DMS 273 (cell line): ENCODE results near the gene PCDHB13.
"Not testable (repeated sequence)": the region's sequence is repeated elsewhere in the genome, so short reads cannot be mapped to it uniquely, and the experiment has no call there.

Experiments
- DNase-seq: peaks from one replicate; lab custom pipeline; 2025; ENCODE audit not compliant: unreplicated experiment; lab: John Stamatoyannopoulos, UW

Gene PCDHB13

DNA sequence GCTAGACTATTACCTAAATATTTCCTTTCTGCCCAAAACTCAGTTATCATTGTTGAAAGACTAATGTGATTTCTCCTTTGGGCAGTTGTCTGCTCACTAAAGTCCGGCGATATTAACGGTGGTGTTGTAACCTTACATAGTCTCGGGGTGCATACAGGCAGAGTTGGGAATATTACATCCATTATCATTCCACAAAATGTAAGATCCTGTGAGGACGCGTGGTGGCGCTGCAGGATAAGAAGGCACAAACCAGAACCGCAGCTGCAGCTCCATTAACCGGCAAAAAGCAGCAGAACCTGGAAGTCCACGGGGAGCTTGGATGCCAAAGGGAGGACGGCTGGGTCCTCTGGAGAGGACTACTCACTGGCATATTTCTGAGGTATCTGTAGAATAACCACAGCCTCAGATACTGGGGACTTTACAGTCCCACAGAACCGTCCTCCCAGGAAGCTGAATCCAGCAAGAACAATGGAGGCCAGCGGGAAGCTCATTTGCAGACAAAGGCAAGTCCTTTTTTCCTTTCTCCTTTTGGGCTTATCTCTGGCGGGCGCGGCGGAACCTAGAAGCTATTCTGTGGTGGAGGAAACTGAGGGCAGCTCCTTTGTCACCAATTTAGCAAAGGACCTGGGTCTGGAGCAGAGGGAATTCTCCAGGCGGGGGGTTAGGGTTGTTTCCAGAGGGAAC, at the start of gene PCDHB13:
Gene PCDHB13, plus strand, starts transcription at position 264 of the 684 bp plus-strand sequence. Its CDS starts 205 bp downstream, at position 469.
- DNase-seq = peak; percentile 56

GRCh38 chr5:141172381-141173204, 41.1 kb upstream of the PCDHB13 start, which contains the start of gene PCDHB7:
TSS of gene PCDHB7 (plus strand) at chr5:141172644. CDS start at chr5:141172836, 192 bp downstream.
- DNase-seq = peak; percentile 50

GRCh38 chr5:141174291-141175104, 39.2 kb upstream of the PCDHB13 start:
- not testable (repeated sequence) for DNase-seq

DNA sequence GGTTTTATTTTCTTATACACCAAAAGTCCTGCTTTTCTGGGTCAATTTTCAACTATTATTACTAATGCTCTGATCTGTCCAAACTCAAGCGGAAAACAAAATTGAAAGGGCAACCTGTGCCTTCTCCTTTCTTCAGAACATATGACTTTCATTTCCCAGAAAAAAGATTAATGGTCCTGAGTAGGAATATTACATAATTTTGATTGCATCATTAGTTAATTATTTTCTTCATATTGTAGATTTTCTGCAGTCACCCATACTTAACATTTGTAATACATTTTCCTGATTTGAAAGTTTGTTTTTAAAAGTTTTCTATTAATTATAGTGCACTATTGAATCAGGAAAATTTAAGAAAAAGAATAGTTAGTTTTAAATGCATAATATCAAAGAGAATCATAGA, 37.8 kb upstream of the PCDHB13 start:
- DNase-seq = no peak

GRCh38 chr5:141177577-141178191, 36.0 kb upstream of the PCDHB13 start, which contains the start of gene PCDHB8:
TSS of gene PCDHB8 (plus strand) at chr5:141177790. CDS start at chr5:141178035, 245 bp downstream.
- peak; percentile 38 for DNase-seq

DNA sequence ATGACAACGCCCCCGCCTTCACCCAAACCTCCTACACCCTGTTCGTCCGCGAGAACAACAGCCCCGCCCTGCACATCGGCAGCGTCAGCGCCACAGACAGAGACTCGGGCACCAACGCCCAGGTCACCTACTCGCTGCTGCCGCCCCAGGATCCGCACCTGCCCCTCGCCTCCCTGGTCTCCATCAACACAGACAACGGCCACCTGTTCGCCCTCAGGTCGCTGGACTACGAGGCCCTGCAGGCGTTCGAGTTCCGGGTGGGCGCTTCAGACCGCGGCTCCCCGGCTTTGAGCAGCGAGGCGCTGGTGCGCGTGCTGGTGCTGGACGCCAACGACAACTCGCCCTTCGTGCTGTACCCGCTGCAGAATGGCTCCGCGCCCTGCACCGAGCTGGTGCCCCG, 34.3 kb upstream of the PCDHB13 start:
- DNase-seq = not testable (repeated sequence)

DNA sequence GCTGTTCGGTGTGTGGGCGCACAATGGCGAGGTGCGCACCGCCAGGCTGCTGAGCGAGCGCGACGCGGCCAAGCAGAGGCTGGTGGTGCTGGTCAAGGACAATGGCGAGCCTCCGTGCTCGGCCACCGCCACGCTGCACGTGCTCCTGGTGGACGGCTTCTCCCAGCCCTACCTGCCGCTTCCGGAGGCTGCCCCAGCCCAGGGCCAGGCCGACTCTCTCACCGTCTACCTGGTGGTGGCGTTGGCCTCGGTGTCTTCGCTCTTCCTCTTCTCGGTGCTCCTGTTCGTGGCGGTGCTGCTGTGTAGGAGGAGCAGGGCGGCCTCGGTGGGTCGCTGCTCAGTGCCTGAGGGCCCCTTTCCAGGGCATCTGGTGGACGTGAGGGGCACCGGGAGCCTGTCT, 33.8 kb upstream of the PCDHB13 start:
- DNase-seq = not testable (repeated sequence)

DNA sequence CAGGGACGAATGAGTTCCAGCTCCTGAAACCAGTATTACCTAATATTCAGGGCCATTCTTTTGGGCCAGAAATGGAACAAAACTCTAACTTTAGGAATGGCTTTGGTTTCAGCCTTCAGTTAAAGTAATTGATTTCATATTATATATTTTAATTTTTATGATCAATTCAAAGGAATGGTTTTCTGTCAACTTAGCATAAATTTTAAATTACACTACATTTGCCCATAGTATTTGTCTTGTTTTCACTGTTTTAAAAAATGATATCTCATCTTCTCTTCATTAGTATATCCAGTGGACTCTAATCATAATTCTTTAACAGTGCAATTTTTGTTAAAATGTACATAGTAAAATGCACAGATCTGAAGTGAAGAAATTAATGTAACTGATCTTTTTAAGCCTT, 33.4 kb upstream of the PCDHB13 start:
- no peak for DNase-seq

GRCh38 chr5:141182248-141182647, 31.5 kb upstream of the PCDHB13 start, which contains the start of gene PCDHB16:
TSS of gene PCDHB16 (plus strand) at chr5:141182387. CDS start at chr5:141182560, 173 bp downstream.
- no peak for DNase-seq

DNA sequence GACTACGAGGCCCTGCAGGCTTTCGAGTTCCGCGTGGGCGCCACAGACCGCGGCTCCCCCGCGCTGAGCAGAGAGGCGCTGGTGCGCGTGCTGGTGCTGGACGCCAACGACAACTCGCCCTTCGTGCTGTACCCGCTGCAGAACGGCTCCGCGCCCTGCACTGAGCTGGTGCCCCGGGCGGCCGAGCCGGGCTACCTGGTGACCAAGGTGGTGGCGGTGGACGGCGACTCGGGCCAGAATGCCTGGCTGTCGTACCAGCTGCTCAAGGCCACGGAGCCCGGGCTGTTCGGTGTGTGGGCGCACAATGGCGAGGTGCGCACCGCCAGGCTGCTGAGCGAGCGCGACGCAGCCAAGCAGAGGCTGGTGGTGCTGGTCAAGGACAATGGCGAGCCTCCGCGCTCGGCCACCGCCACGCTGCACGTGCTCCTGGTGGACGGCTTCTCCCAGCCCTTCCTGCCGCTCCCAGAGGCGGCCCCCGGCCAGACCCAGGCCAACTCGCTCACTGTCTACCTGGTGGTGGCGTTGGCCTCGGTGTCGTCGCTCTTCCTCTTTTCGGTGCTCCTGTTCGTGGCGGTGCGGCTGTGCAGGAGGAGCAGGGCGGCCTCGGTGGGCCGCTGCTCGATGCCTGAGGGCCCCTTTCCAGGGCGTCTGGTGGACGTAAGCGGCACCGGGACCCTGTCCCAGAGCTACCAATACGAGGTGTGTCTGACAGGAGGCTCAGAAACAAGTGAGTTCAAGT, 29.4 kb upstream of the PCDHB13 start:
- not testable (repeated sequence) for DNase-seq

DNA sequence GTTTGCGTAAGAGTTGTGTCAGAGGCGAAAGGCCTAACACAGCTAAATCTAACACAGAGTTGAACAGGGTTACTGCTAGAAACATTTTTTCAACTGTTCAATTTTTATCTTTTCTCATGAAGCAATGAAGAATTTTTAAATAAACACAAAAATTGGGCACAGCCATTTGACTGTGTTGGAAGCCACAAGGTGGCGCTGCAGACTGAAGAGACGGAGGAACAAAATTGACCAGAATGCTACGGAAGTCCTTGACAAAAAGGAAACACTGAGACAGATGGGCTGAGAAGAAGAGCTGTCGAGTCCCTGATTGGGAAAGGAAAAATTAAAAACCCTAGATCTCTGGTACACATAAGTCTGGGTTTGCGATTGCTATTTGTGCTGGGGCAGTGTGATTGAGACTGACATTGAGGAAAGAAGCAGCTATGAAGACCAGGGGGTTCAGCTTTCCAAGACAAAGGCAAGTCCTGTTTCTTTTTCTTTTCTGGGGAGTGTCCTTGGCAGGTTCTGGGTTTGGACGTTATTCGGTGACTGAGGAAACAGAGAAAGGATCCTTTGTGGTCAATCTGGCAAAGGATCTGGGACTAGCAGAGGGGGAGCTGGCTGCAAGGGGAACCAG, 26.7 kb upstream of the PCDHB13 start, which contains the start of gene PCDHB9:
Gene PCDHB9, plus strand, starts transcription at position 265 of the 616 bp plus-strand sequence. Its CDS starts 158 bp downstream, at position 423.
- peak; percentile 93 for DNase-seq

DNA sequence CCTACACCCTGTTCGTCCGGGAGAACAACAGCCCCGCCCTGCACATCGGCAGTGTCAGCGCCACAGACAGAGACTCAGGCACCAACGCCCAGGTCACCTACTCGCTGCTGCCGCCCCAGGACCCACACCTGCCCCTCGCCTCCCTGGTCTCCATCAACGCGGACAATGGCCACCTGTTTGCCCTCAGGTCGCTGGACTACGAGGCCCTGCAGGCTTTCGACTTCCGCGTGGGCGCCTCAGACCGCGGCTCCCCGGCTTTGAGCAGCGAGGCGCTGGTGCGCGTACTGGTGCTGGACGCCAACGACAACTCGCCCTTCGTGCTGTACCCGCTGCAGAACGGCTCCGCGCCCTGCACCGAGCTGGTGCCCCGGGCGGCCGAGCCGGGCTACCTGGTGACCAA, 25.0 kb upstream of the PCDHB13 start:
- DNase-seq = not testable (repeated sequence)

GRCh38 chr5:141189131-141189530, 24.6 kb upstream of the PCDHB13 start:
- not testable (repeated sequence) for DNase-seq

DNA sequence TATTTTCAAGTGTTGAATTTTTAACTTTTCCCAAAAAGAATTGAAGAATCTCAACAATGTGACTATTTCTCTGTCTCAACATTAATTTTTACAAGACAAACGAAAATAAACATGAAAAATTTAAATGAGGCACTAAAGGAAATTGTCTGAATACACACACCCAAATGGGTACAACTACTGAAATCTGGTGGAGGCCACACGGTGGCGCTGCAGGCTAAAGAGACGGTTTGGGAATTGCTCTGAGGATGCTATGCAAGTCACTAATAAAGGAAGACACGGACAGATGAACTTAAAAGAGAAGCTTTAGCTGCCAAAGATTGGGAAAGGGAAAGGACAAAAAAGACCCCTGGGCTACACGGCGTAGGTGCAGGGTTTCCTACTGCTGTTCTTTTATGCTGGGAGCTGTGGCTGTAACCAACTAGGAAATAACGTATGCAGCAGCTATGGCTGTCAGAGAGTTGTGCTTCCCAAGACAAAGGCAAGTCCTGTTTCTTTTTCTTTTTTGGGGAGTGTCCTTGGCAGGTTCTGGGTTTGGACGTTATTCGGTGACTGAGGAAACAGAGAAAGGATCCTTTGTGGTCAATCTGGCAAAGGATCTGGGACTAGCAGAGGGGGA, 21.5 kb upstream of the PCDHB13 start, which contains the start of gene PCDHB10:
Gene PCDHB10, plus strand, starts transcription at position 244 of the 616 bp plus-strand sequence. Its CDS starts 200 bp downstream, at position 444.
- DNase-seq = peak; percentile 55

- not testable (repeated sequence) for DNase-seq
Observed at GRCh38 chr5:141194332-141194731, 19.4 kb upstream of the PCDHB13 start.

GRCh38 chr5:141196363-141196762, 17.4 kb upstream of the PCDHB13 start:
- DNase-seq = no peak

DNA sequence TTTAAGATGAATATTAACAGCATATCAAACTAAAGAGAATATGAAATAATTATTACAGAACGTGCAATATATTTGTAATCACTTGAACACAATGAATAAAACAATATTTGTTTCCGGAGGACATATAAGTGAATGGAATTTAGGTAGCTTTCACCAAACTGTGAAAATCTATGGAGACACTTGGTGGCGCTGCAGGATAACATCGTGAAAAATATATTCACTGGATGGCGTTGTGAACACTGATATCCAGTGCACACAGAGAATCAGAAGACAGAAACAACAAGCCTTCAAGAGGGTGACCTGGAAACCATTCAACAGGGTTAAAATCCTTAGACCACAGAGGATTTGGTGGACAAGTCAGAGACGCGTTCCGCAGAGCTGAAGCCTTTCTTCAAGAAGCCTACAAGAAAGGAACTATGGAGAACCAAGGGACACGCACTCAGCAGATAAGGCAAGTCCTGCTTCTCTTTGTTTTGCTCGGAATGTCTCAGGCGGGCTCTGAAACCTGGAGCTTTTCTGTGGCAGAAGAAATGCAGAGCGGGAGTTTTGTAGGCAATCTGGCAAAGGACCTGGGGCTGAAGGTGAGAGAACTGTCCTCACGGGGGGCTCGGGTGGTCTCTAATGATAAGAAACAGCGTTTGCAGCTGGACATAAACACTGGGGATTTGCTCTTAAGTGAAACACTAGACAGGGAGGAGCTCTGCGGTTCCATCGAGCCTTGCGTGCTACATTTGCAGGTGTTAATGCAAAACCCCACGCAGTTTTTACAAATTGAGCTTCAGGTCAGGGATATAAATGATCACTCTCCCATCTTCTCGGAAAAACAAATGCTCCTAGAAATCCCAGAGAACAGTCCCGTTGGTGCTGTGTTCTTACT, 14.1 kb upstream of the PCDHB13 start, which contains the start of gene PCDHB11:
Gene PCDHB11, plus strand, starts transcription at position 269 of the 877 bp plus-strand sequence. Its CDS starts 148 bp downstream, at position 417.
- peak; percentile 60 for DNase-seq
